AG10803 (cell line): Measurements from ENCODE around the gene SUMF1.

Source experiments
- DNase-seq: peaks from one replicate; pipeline ENCODE4 v3.0.0; 2010; ENCODE audit warnings: low read depth
- H3K4me3 ChIP-seq: 2 replicates; pipeline ENCODE4 v1.5.1; 2011; ENCODE audit warnings: mild to moderate bottlenecking, low read length, control low read depth
- CTCF ChIP-seq: conservative IDR thresholded peaks from 2 replicates; pipeline ENCODE4 v1.5.1; 2011; ENCODE audit warnings: mild to moderate bottlenecking, low read length, control low read depth, inconsistent platforms

Gene SUMF1

DNA sequence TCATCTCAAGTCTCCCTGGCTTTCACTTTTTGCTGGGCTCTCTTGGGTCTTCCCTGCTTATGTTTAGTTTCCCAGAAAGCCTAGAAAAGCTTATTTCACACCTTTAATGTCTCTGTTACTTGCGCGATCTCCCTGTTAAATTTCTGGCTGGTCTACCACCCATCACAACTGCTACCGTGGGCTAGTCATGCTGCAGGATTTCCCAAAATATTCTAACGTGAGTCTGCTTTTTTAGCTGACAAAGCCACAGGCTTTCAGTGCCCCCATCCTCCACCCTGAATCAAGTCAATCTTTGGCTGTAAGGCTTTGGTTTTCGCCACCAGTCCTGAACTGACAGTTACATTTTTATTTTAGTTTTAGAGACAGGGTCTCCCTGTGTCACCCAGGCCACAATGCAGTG is 74.1 kb downstream of the SUMF1 start:
- H3K4me3 ChIP-seq: no peak overlapping the region
- no peak for DNase-seq
- TF ChIP-seq CTCF: no peak

GRCh38 chr3:4387210-4388204 is 79.6 kb downstream of the SUMF1 start:
- H3K4me3 ChIP-seq: no peak overlapping the region
- no peak for TF ChIP-seq CTCF
- DNase-seq: no peak

DNA sequence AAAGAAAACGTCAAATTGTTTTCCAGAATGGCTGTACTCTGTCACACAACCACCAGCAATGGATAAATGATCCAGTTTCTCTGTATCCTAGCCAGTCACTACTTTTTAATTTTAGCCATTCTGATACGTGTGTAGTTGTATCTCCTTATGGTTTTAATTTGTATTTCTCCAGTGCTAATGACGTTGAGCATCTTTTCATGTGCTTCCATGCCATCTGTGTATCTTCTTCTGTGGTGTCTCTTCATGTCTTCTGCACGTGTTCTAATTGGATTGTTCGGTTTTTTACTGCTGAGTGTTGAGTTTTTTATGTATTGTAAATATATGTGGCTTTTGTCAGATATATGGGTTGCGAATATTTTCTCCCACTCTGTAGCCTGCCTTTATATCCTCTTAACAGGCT is 81.9 kb downstream of the SUMF1 start:
- DNase-seq: peak; percentile 3
- no peak for TF ChIP-seq CTCF
- H3K4me3 ChIP-seq: no peak overlapping the region

DNA sequence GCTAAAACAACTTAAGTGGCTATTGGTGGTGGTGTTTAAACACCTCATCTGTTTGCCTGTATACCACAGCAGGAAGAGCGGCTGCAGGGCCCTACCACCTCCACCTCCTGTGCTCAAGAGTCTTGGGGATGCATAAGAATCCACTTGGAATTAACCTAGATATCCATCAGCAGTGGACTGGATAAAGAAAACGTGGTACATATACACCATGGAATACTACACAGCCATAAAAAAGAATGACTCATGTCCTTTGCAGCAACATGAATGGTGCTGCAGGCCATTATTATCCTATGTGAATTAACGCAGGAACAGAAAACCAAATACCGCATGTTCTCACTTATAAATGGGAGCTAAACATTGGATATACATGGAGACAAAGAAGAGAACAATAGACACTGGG is 87.1 kb downstream of the SUMF1 start:
- no peak for TF ChIP-seq CTCF
- H3K4me3 ChIP-seq: no peak overlapping the region
- DNase-seq: no peak

DNA sequence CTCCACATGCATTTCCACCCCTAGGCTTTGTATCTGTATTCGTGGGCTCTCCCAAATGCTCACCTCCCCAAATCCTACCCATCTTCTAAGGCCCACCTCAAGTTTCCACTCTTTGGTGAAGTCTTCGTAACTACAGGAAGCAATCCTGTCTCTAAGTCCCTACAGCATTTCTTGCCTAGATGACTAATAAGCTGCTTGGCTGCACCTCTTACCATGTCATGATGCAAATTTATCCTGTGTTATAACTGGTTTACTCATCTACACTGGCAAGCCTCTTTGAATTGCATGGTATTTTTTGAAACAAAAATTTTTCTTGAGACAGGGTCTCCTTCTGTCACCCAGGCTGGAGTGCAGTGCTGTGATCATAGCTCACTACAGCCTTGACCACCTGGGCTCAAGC is 90.6 kb downstream of the SUMF1 start:
- DNase-seq: peak; percentile 3
- TF ChIP-seq CTCF: no peak

GRCh38 chr3:4375911-4376310 is 91.2 kb downstream of the SUMF1 start:
- no peak overlapping the region for H3K4me3 ChIP-seq
- no peak for DNase-seq
- no peak for TF ChIP-seq CTCF

More for the DNA sequence above, 90.6 kb downstream of the SUMF1 start:
- H3K4me3 ChIP-seq: no peak overlapping the region

DNA sequence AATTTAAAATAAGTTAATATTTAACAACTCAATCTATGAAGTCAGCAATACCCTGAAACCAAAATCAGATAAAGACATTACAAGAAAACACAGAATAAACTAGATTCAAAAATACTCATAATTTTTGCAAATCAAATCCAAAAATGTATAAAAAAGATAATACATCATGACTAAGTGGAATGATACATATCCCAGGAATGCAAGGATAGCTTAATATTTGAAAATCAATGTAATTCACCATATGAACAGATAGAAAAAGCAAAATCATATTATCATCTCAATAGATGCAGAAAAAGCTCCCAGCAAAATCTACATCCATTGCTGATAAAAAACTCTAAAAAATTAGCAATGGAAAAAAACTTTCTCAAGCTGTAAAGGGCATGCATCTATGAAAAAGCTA is 93.4 kb downstream of the SUMF1 start:
- TF ChIP-seq CTCF: no peak

More for the DNA sequence above, 93.4 kb downstream of the SUMF1 start:
- DNase-seq: no peak
- no peak overlapping the region for H3K4me3 ChIP-seq
